SK-N-SH (cell line): ENCODE measurements around the gene PLD6. TPM values are rescaled to one million over a fixed set of nuclear protein-coding genes. Genes with fewer than 3 reads are reported as not detected.

Experiments used
- CTCF ChIA-PET: fragments of 300-600, 350-600 bp; formaldehyde crosslinking; extraction: SDS; loops from one replicate; lab custom pipeline; 2021; lab: Yijun Ruan, JAX
- POLR2A ChIA-PET: fragments of 350-600 bp; sonication (Branson Sonifier 250); formaldehyde crosslinking; extraction: SDS; loops from one replicate; lab custom pipeline; 2020; ENCODE audit warnings: antibody characterized with exemption, inconsistent platforms; lab: Yijun Ruan, JAX
- DNase-seq: peaks from one replicate; pipeline ENCODE4 v3.0.0; 2012
- H2AFZ ChIP-seq: fragments of 200-600 bp; sonication (generic); 2 replicates; pipeline ENCODE4 v1.8.1; 2016; ENCODE audit warnings: antibody characterized with exemption, mild to moderate bottlenecking, low read depth
- H3F3A ChIP-seq: fragments of 200-600 bp; sonication (generic); replicated peaks from 2 replicates; pipeline ENCODE3; 2016; ENCODE audit warnings: antibody characterized with exemption, mild to moderate bottlenecking; ENCODE audit not compliant: insufficient read depth
- H3K27ac ChIP-seq, 2 experiments: fragments of 200-500 bp in 1 of 2; fragments of 200-600 bp in 1 of 2; sonication (Bioruptor generic) in 1 of 2; sonication (generic), shearing (Covaris generic) in 1 of 2; 2 replicates each; pipeline versions ENCODE4 v1.5.1 to v1.6.1; 2014 to 2016; ENCODE audit warnings: low read depth in 2 of 2, inconsistent platforms in 1 of 2, low read length in 1 of 2, mild to moderate bottlenecking in 1 of 2, mixed read lengths in 1 of 2
- H3K27me3 ChIP-seq: fragments of 200-600 bp; sonication (generic), shearing (Covaris generic); 2 replicates; pipeline ENCODE4 v1.6.1; 2016; ENCODE audit warnings: mixed run types; ENCODE audit not compliant: insufficient read depth
- H3K36me3 ChIP-seq, 2 experiments: fragments of 200-500 bp in 1 of 2; fragments of 200-600 bp in 1 of 2; sonication (Bioruptor generic) in 1 of 2; sonication (generic) in 1 of 2; replicated peaks in 1 of 2; 2 replicates each; pipeline versions ENCODE3 to v1.5.1; 2014 to 2016; ENCODE audit warnings: low read length in 1 of 2, mild to moderate bottlenecking in 1 of 2; ENCODE audit not compliant: insufficient read depth in 2 of 2, control insufficient read depth in 1 of 2
- H3K4me1 ChIP-seq, 2 experiments: fragments of 200-500 bp in 1 of 2; fragments of 200-600 bp in 1 of 2; sonication (Bioruptor generic) in 1 of 2; sonication (generic), shearing (Covaris generic) in 1 of 2; 2 replicates each; pipeline versions ENCODE4 v1.5.1 to v1.6.1; 2014 to 2016; ENCODE audit warnings: low read depth in 1 of 2, low read length in 1 of 2, mixed run types in 1 of 2; ENCODE audit not compliant: insufficient read depth in 2 of 2, control insufficient read depth in 1 of 2
- H3K4me2 ChIP-seq: fragments of 200-600 bp; sonication (generic), shearing (Covaris generic); 2 replicates; pipeline ENCODE4 v1.6.1; 2017; ENCODE audit warnings: mixed run types
- H3K4me3 ChIP-seq, 2 experiments: fragments of 200-500 bp in 1 of 2; fragments of 200-600 bp in 1 of 2; sonication (Bioruptor generic) in 1 of 2; sonication (generic), shearing (Covaris generic) in 1 of 2; 2 replicates each; pipeline versions ENCODE4 v1.5.1 to v1.8.1; 2014 to 2016; ENCODE audit warnings: low read depth in 2 of 2, inconsistent platforms in 1 of 2, low read length in 1 of 2, mild to moderate bottlenecking in 1 of 2, mixed read lengths in 1 of 2, moderate library complexity in 1 of 2
- H3K79me2 ChIP-seq: fragments of 200-600 bp; sonication (generic); 2 replicates; pipeline ENCODE4 v1.8.1; 2017; ENCODE audit warnings: mild to moderate bottlenecking; ENCODE audit not compliant: insufficient read depth
- H3K9ac ChIP-seq: fragments of 200-600 bp; sonication (generic); 2 replicates; pipeline ENCODE4 v1.6.1; 2017; ENCODE audit warnings: mixed run types
- H3K9me2 ChIP-seq: fragments of 200-600 bp; sonication (generic); 2 replicates; pipeline ENCODE4 v1.6.1; 2017; ENCODE audit warnings: mixed run types
- H3K9me3 ChIP-seq: fragments of 200-600 bp; sonication (generic); 2 replicates; pipeline ENCODE4 v1.6.1; 2017; ENCODE audit warnings: mixed run types, mild to moderate bottlenecking, moderate library complexity
- H4K20me1 ChIP-seq: fragments of 200-600 bp; sonication (generic); 2 replicates; pipeline ENCODE4 v1.6.1; 2017; ENCODE audit warnings: mild to moderate bottlenecking, mixed run types; ENCODE audit not compliant: insufficient read depth
- CHD2 ChIP-seq: fragments of 150-350 bp; IDR thresholded peaks from 2 replicates; pipeline ENCODE4 v1.6.1; 2018; ENCODE audit warnings: low read length; ENCODE audit not compliant: partially characterized antibody
- ELF1 ChIP-seq: IDR thresholded peaks from 2 replicates; pipeline ENCODE4 v1.4.0; 2012
- MEF2A ChIP-seq: IDR thresholded peaks from 2 replicates; pipeline ENCODE4 v1.4.0; 2012; ENCODE audit warnings: low read depth, borderline replicate concordance
- NFIC ChIP-seq: IDR thresholded peaks from 2 replicates; pipeline ENCODE4 v1.4.0; 2012; ENCODE audit warnings: borderline replicate concordance
- POLR2AphosphoS5 ChIP-seq: IDR thresholded peaks from 2 replicates; pipeline ENCODE4 v1.6.1; 2012; ENCODE audit warnings: low read depth, low read length
- RAD21 ChIP-seq: IDR thresholded peaks from 2 replicates; pipeline ENCODE4 v1.6.1; 2012; ENCODE audit warnings: mild to moderate bottlenecking, low read length
- RCOR1 ChIP-seq: fragments of 150-350 bp; IDR thresholded peaks from 2 replicates; pipeline ENCODE4 v1.6.1; 2017; ENCODE audit warnings: antibody characterized with exemption, low read length
- RFX5 ChIP-seq: IDR thresholded peaks from 2 replicates; pipeline ENCODE4 v1.6.1; 2012; ENCODE audit warnings: mild to moderate bottlenecking, improper control_type of control experiment, low read length
- RXRA ChIP-seq: IDR thresholded peaks from 2 replicates; pipeline ENCODE4 v1.4.0; 2012; ENCODE audit warnings: low read depth, mild to moderate bottlenecking, borderline replicate concordance
- SMC3 ChIP-seq: IDR thresholded peaks from 2 replicates; pipeline ENCODE4 v1.6.1; 2012; ENCODE audit warnings: low read depth, low read length, improper control_type of control experiment
- TEAD4 ChIP-seq: IDR thresholded peaks from 2 replicates; pipeline ENCODE4 v1.4.0; 2012; ENCODE audit warnings: mild to moderate bottlenecking, borderline replicate concordance; ENCODE audit not compliant: insufficient read depth
- YY1 ChIP-seq: IDR thresholded peaks from 2 replicates; pipeline ENCODE4 v1.4.0; 2012; ENCODE audit warnings: low read depth, mild to moderate bottlenecking
- WGBS: methylation state at CpG from one replicate; pipeline ENCODE4 v1.1.6; 2017; ENCODE audit warnings: low lambda C conversion rate; 5-methylcytosine and 5-hydroxymethylcytosine counted together
- polyA plus RNA-seq, 3 experiments: library from polyadenylated mRNA; depleted of rRNA; stranded (reverse); fragments of >200 nt; gene quantifications; 2 replicates each; pipeline ENCODE4 v1.2.3, GENCODE V29; 2012
- TF ChIP-seq, protein P1 (sequence below): IDR thresholded peaks from 2 replicates; pipeline ENCODE4 v1.4.0; 2012; ENCODE audit warnings: low read depth
- TF ChIP-seq, protein P2 (sequence below): fragments of 200-600 bp; sonication (generic); IDR thresholded peaks from 2 replicates; pipeline ENCODE4 v1.6.1; 2017; ENCODE audit warnings: antibody characterized with exemption, mild to moderate bottlenecking, moderate library complexity
- TF ChIP-seq, protein P3 (sequence below): fragments of 150-350 bp; IDR thresholded peaks from 2 replicates; pipeline ENCODE4 v1.6.1; 2017; ENCODE audit warnings: antibody characterized with exemption, low read length, low read depth, borderline replicate concordance

Gene PLD6
- polyA plus RNA-seq, 1 of the 3 experiments (the other 2 are of a cell fraction): 3.7 TPM

DNA sequence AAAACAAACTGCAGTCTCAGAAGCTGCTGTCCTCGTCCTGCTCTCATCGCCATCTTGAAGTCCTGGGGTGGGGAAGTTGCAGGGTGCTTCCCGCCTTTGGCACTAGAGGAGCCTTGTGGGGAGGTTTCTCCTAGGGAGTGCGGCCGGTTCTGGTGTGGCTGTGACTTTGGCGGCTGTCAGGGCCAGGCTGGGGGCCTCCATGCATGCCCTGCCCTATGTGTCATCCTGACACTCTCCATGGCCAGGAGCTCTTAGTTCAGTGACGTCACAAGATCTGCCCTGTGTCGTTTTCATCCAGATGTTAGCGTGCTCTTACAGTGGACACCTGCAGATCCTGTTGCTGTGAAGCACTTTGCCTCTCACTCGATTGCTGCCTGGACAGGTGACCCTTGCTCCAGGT lies 49.6 kb downstream of the PLD6 start:
- Histone ChIP-seq H4K20me1 (no peaks in the 10 kb centered on the region; the same call in 1 of the 2 replicates), H3K4me3 (no peak overlapping the region), H3K9me2 (no peaks in the 10 kb centered on the region), H3K9ac (no peak overlapping the region), H3K27ac (peak overlapping the region in 1 of 2 experiments; percentile 5; a peak in 1 of 4 replicates), H3K79me2 (peaks cover 7% of the 10 kb centered on the region; the same call in 1 of the 2 replicates), H3K27me3 (no peaks in the 10 kb centered on the region), H3K36me3 (peaks cover 41 to 68% of the 10 kb centered on the region in 2 experiments)
- DNase-seq: no peak
- CTCF ChIA-PET: interaction anchor here (4.0 kb wide), 1 partner anchor 15 kb away, joined by 18 read pairs; no protein-coding TSS in a partner anchor
- POLR2A ChIA-PET: no interaction called here
- TF ChIP-seq ELF1 (no peak), RCOR1 (no peak), RFX5 (no peak)
- TF ChIP-seq, all 33 proteins: peak for 0
- Histone ChIP-seq H3K4me1 (peaks cover 3 to 30% of the 10 kb centered on the region in 2 experiments; a peak in 3 of 4 replicates), H3F3A (peaks cover 21% of the 10 kb centered on the region), H3K4me2 (no peak overlapping the region), H3K9me3 (no peaks in the 10 kb centered on the region), H2AFZ (no peak overlapping the region)
- 85% methylated on average over 8 of the region's 10 CpGs for WGBS

- TF ChIP-seq, protein P1, sequence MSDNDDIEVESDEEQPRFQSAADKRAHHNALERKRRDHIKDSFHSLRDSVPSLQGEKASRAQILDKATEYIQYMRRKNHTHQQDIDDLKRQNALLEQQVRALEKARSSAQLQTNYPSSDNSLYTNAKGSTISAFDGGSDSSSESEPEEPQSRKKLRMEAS: 0 out of 2 replicates have a peak, but pooled peaks have one; percentile 44
- TF ChIP-seq TEAD4 (no peak), NFIC (peak; percentile 24; the same call in 1 of the 2 replicates), SMC3 (no peak), RXRA (no peak)
- TF ChIP-seq, protein P2, sequence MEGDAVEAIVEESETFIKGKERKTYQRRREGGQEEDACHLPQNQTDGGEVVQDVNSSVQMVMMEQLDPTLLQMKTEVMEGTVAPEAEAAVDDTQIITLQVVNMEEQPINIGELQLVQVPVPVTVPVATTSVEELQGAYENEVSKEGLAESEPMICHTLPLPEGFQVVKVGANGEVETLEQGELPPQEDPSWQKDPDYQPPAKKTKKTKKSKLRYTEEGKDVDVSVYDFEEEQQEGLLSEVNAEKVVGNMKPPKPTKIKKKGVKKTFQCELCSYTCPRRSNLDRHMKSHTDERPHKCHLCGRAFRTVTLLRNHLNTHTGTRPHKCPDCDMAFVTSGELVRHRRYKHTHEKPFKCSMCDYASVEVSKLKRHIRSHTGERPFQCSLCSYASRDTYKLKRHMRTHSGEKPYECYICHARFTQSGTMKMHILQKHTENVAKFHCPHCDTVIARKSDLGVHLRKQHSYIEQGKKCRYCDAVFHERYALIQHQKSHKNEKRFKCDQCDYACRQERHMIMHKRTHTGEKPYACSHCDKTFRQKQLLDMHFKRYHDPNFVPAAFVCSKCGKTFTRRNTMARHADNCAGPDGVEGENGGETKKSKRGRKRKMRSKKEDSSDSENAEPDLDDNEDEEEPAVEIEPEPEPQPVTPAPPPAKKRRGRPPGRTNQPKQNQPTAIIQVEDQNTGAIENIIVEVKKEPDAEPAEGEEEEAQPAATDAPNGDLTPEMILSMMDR: no peak
These were observed 50.0 kb downstream of the PLD6 start for GRCh38 chr17:17156107-17156506.

GRCh38 chr17:17155568-17155967 lies 50.6 kb downstream of the PLD6 start:
- H2AFZ ChIP-seq: no peak overlapping the region
- peaks cover 7% of the 10 kb centered on the region; the same call in 1 of the 2 replicates for H3K79me2 ChIP-seq
- peaks cover 37 to 59% of the 10 kb centered on the region in 2 experiments for H3K36me3 ChIP-seq
- no peak overlapping the region for H3K27ac ChIP-seq
- H3K27me3 ChIP-seq: no peaks in the 10 kb centered on the region
- no peak overlapping the region for H3K4me2 ChIP-seq
- WGBS: 89% methylated on average over 3 of the region's 3 CpGs
- H3F3A ChIP-seq: peaks cover 31% of the 10 kb centered on the region
- no peak for DNase-seq
- no peaks in the 10 kb centered on the region; the same call in 1 of the 2 replicates for H4K20me1 ChIP-seq
- POLR2A ChIA-PET: no interaction called here
- H3K9ac ChIP-seq: no peak overlapping the region
- no peaks in the 10 kb centered on the region for H3K9me2 ChIP-seq
- CTCF ChIA-PET: no interaction called here
- H3K9me3 ChIP-seq: no peaks in the 10 kb centered on the region
- no peak overlapping the region for H3K4me3 ChIP-seq
- peaks cover 5 to 36% of the 10 kb centered on the region in 2 experiments; a peak in 3 of 4 replicates for H3K4me1 ChIP-seq
- TF ChIP-seq, protein P2: no peak
- TF ChIP-seq RFX5 (no peak), RXRA (no peak), SMC3 (no peak), ELF1 (no peak), MEF2A (no peak), CHD2 (no peak), YY1 (no peak), RAD21 (no peak), POLR2AphosphoS5 (no peak)
- TF ChIP-seq, protein P3, sequence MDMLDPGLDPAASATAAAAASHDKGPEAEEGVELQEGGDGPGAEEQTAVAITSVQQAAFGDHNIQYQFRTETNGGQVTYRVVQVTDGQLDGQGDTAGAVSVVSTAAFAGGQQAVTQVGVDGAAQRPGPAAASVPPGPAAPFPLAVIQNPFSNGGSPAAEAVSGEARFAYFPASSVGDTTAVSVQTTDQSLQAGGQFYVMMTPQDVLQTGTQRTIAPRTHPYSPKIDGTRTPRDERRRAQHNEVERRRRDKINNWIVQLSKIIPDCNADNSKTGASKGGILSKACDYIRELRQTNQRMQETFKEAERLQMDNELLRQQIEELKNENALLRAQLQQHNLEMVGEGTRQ: no peak
- TF ChIP-seq, protein P1: no peak

More at GRCh38 chr17:17156107-17156506, 50.0 kb downstream of the PLD6 start:
- no peak for DNase-seq
- ChIA-PET POLR2A (no interaction called here), CTCF (interaction anchor here (4.0 kb wide), 1 partner anchor 14 kb away, joined by 18 read pairs; no protein-coding TSS in a partner anchor)
- Histone ChIP-seq H3K79me2 (peaks cover 7% of the 10 kb centered on the region; the same call in 1 of the 2 replicates), H3F3A (peaks cover 25% of the 10 kb centered on the region), H3K4me3 (no peak overlapping the region), H3K4me1 (peaks cover 5 to 34% of the 10 kb centered on the region in 2 experiments; a peak in 3 of 4 replicates), H3K27ac (peak overlapping the region in 1 of 2 experiments; percentile 5; a peak in 1 of 4 replicates), H3K9me3 (no peaks in the 10 kb centered on the region), H3K9me2 (no peaks in the 10 kb centered on the region), H3K9ac (no peak overlapping the region), H3K36me3 (peaks cover 37 to 64% of the 10 kb centered on the region in 2 experiments), H3K4me2 (no peak overlapping the region), H4K20me1 (no peaks in the 10 kb centered on the region; the same call in 1 of the 2 replicates), H2AFZ (no peak overlapping the region), H3K27me3 (no peaks in the 10 kb centered on the region)
- 80% methylated on average over 4 of the region's 4 CpGs for WGBS
